Endothelial cell of umbilical vein (primary cell): ENCODE measurements around the gene ARRDC2.

Experiments
- EZH2 ChIP-seq: IDR thresholded peaks from 2 replicates; pipeline ENCODE4 v1.6.1; 2012; ENCODE audit warnings: borderline replicate concordance, low read depth, mild to moderate bottlenecking, moderate library complexity, low read length, inconsistent platforms; ENCODE audit not compliant: severe bottlenecking
- FOS ChIP-seq: IDR thresholded peaks from 2 replicates; pipeline ENCODE4 v1.6.1; 2011; ENCODE audit warnings: mild to moderate bottlenecking, low read length, moderate library complexity, borderline replicate concordance; ENCODE audit not compliant: insufficient read depth
- GATA2 ChIP-seq: IDR thresholded peaks from 2 replicates; pipeline ENCODE4 v1.7.0; 2011; ENCODE audit warnings: low read depth, mild to moderate bottlenecking, moderate library complexity, mixed read lengths, low read length; ENCODE audit not compliant: insufficient read length, insufficient read depth
- JUN ChIP-seq: IDR thresholded peaks from 2 replicates; pipeline ENCODE4 v1.6.1; 2011; ENCODE audit warnings: borderline replicate concordance, low read depth; ENCODE audit not compliant: insufficient read length, insufficient read depth
- MYC ChIP-seq: IDR thresholded peaks from one replicate; pipeline ENCODE4 v1.6.1; 2011; ENCODE audit warnings: mild to moderate bottlenecking, low read depth, low read length
- POLR2A ChIP-seq: IDR thresholded peaks from 2 replicates; pipeline ENCODE4 v1.6.1; 2012; ENCODE audit warnings: low read depth, mild to moderate bottlenecking, control low read depth, low read length
- POLR2AphosphoS5 ChIP-seq: IDR thresholded peaks from 2 replicates; pipeline ENCODE4 v1.6.1; 2012; ENCODE audit warnings: low read depth, mild to moderate bottlenecking, control low read depth, low read length, moderate library complexity; ENCODE audit not compliant: insufficient read depth
- TF ChIP-seq, protein P1 (sequence below), 2 donors: IDR thresholded peaks; 1 replicate in 1 of 2; 2 replicates in 1 of 2; pipeline ENCODE4 v1.5.1; 2011; ENCODE audit warnings: low read length in 2 of 2, mild to moderate bottlenecking in 2 of 2, moderate library complexity in 2 of 2, control low read depth in 1 of 2, inconsistent platforms in 1 of 2, low read depth in 1 of 2; ENCODE audit not compliant: insufficient read depth in 1 of 2; ENCODE audit errors: extremely low read depth in 1 of 2
- TF ChIP-seq, protein P2 (sequence below): IDR thresholded peaks from 2 replicates; pipeline ENCODE4 v1.6.1; 2011; ENCODE audit not compliant: insufficient read depth, insufficient read length

- TF ChIP-seq, protein P1, sequence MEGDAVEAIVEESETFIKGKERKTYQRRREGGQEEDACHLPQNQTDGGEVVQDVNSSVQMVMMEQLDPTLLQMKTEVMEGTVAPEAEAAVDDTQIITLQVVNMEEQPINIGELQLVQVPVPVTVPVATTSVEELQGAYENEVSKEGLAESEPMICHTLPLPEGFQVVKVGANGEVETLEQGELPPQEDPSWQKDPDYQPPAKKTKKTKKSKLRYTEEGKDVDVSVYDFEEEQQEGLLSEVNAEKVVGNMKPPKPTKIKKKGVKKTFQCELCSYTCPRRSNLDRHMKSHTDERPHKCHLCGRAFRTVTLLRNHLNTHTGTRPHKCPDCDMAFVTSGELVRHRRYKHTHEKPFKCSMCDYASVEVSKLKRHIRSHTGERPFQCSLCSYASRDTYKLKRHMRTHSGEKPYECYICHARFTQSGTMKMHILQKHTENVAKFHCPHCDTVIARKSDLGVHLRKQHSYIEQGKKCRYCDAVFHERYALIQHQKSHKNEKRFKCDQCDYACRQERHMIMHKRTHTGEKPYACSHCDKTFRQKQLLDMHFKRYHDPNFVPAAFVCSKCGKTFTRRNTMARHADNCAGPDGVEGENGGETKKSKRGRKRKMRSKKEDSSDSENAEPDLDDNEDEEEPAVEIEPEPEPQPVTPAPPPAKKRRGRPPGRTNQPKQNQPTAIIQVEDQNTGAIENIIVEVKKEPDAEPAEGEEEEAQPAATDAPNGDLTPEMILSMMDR (IDR thresholded peaks at IDR 0.05; ENCODE audit: extremely low read depth in 1 of 2, insufficient read depth in 1 of 2, low read depth in 1 of 2, low read length in 2 of 2) = no peak
- TF ChIP-seq POLR2A (no peak), EZH2 (no peak), POLR2AphosphoS5 (no peak), FOS (no peak), GATA2 (no peak), MYC (no peak), JUN (no peak)
- TF ChIP-seq, protein P2, sequence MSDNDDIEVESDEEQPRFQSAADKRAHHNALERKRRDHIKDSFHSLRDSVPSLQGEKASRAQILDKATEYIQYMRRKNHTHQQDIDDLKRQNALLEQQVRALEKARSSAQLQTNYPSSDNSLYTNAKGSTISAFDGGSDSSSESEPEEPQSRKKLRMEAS = no peak
Measured at GRCh38 chr19:17974551-17974950, 33.4 kb upstream of the ARRDC2 start.
